GM12878 (cell line): Measurements from ENCODE around the gene LCLAT1.

ENCODE experiments used
- ASH2L ChIP-seq: fragments of 300-600, 200-600 bp; sonication (generic); IDR thresholded peaks from 2 replicates; pipeline ENCODE4 v1.6.1; 2017; ENCODE audit warnings: low read depth, mild to moderate bottlenecking, borderline replicate concordance
- EZH2 ChIP-seq: IDR thresholded peaks from 2 replicates; pipeline ENCODE4 v1.6.1; 2012; ENCODE audit warnings: low read depth, mild to moderate bottlenecking, control low read depth, inconsistent platforms, low read length, borderline replicate concordance; ENCODE audit not compliant: control insufficient read depth
- HCFC1 ChIP-seq: fragments of 150-350 bp; IDR thresholded peaks from 2 replicates; pipeline ENCODE4 v1.6.1; 2014; ENCODE audit warnings: low read length
- JUNB ChIP-seq: IDR thresholded peaks from 2 replicates; pipeline ENCODE4 v1.6.1; 2016; ENCODE audit warnings: antibody characterized with exemption, mild to moderate bottlenecking
- NFYB ChIP-seq: IDR thresholded peaks from 2 replicates; pipeline ENCODE4 v1.6.1; 2011; ENCODE audit warnings: low read depth, mild to moderate bottlenecking, low read length, improper control_type of control experiment, moderate library complexity; ENCODE audit not compliant: insufficient read depth
- PBX3 ChIP-seq: IDR thresholded peaks from 2 replicates; pipeline ENCODE4 v1.6.1; 2011; ENCODE audit warnings: mild to moderate bottlenecking, low read depth, low read length, moderate library complexity; ENCODE audit not compliant: insufficient replicate concordance
- POLR2A ChIP-seq: IDR thresholded peaks from 2 replicates; pipeline ENCODE4 v1.6.1; 2011; ENCODE audit warnings: low read depth, mild to moderate bottlenecking, low read length
- SREBF2 ChIP-seq: IDR thresholded peaks from 2 replicates; pipeline ENCODE4 v1.6.1; 2012; ENCODE audit warnings: mild to moderate bottlenecking, low read length
- TF ChIP-seq, protein P1 (sequence below), 3 experiments: IDR thresholded peaks in 2 of 3; conservative IDR thresholded peaks in 1 of 3; 2 replicates each; pipeline ENCODE4 v1.5.1; 2011; ENCODE audit warnings: low read depth in 3 of 3, low read length in 3 of 3, mild to moderate bottlenecking in 3 of 3, control low read depth in 2 of 3, moderate library complexity in 2 of 3, inconsistent platforms in 1 of 3, mixed read lengths in 1 of 3; ENCODE audit not compliant: control insufficient read depth in 2 of 3, insufficient read depth in 1 of 3; ENCODE audit errors: extremely low read depth in 1 of 3

DNA sequence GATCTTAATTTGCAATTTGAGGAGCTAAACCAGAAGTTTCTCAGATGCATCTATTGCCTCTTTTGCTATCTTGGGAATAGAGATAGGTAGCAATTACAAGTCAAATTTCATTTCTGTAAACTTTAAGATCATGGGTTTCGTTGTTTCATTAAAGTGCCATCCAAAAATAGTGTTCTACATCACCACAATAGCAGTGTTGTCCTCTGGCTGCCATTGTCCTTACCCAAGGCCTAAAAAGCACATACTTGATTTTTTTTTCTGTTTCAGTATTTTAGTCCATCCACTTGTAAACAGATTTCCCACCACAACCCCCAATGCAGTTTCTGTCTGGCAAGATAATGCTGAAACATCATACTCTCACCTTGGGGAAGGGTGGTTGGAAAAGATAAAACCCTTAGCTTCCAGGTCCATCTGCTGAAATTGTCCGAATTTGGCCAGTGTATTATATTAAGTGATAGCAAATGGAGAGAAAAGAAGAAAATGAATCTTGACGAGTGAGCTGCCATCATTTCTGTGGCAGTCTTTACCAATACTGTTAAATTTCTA lies 136.2 kb downstream of the LCLAT1 start:
- TF ChIP-seq HCFC1 = no peak
- TF ChIP-seq, protein P1, sequence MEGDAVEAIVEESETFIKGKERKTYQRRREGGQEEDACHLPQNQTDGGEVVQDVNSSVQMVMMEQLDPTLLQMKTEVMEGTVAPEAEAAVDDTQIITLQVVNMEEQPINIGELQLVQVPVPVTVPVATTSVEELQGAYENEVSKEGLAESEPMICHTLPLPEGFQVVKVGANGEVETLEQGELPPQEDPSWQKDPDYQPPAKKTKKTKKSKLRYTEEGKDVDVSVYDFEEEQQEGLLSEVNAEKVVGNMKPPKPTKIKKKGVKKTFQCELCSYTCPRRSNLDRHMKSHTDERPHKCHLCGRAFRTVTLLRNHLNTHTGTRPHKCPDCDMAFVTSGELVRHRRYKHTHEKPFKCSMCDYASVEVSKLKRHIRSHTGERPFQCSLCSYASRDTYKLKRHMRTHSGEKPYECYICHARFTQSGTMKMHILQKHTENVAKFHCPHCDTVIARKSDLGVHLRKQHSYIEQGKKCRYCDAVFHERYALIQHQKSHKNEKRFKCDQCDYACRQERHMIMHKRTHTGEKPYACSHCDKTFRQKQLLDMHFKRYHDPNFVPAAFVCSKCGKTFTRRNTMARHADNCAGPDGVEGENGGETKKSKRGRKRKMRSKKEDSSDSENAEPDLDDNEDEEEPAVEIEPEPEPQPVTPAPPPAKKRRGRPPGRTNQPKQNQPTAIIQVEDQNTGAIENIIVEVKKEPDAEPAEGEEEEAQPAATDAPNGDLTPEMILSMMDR (IDR thresholded peaks at IDR 0.05 in 2 of 3, conservative IDR thresholded peaks at IDR 0.05 in 1 of 3; ENCODE audit: control insufficient read depth in 2 of 3, extremely low read depth in 1 of 3, insufficient read depth in 1 of 3, low read depth in 3 of 3, low read length in 3 of 3) = no peak
- TF ChIP-seq NFYB = no peak
- TF ChIP-seq EZH2 = no peak
- no peak for TF ChIP-seq JUNB
- no peak for TF ChIP-seq PBX3
- TF ChIP-seq POLR2A = no peak
- TF ChIP-seq SREBF2 = no peak
- TF ChIP-seq ASH2L = no peak
